ENCODE data around the gene ZNF397. TPM values are rescaled to one million over a fixed set of nuclear protein-coding genes. Genes with fewer than 3 reads are reported as not detected.

ZNF397 gene
- total and polyA plus RNA-seq, 9 of the 15 experiments (the other 6 are each of a cell fraction or from before 2014, with no cell fraction given), result 6.4 to 24.2 (median 19.3) TPM

GRCh38 chr18:35223797-35224196, 17.0 kb upstream of the ZNF397 start (continued):
- TF ChIP-seq, protein P1, sequence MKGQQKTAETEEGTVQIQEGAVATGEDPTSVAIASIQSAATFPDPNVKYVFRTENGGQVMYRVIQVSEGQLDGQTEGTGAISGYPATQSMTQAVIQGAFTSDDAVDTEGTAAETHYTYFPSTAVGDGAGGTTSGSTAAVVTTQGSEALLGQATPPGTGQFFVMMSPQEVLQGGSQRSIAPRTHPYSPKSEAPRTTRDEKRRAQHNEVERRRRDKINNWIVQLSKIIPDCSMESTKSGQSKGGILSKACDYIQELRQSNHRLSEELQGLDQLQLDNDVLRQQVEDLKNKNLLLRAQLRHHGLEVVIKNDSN (CRISPR knock-in tag; IDR thresholded peaks at IDR 0.05), result no peak
- TF ChIP-seq C11orf30 (IDR thresholded peaks at IDR 0.05; ENCODE audit: low read depth) (peak; percentile 62), EHMT2 (IDR thresholded peaks at IDR 0.05) (no peak), TRIM28 (IDR thresholded peaks at IDR 0.05) (no peak)

- DNase-seq (ENCODE audit: extremely low read depth in 1 of 4, low spot score in 3 of 4) (no peak), FAIRE-seq (no peak), ATAC-seq (peak; percentile 48)
- Histone ChIP-seq H3K9me3 (replicated peaks; ENCODE audit: control insufficient read depth, insufficient read depth, low read depth, low read length) (no peaks in the 10 kb centered on the region), H4K20me1 (replicated peaks; ENCODE audit: control insufficient read depth, insufficient read depth, low read length) (no peaks in the 10 kb centered on the region), H2AFZ (ENCODE audit: low read depth, low read length) (peak overlapping the region; percentile 12; the same call in 1 of the 2 replicates), H3K4me3 (no peak overlapping the region), H3K4me1 (replicated peaks in 1 of 2; ENCODE audit: control insufficient read depth in 2 of 2, insufficient read depth in 2 of 2, low read length in 2 of 2) (0 out of 5 replicates have a peak, but pooled peaks cover 0 to 3% of the 10 kb centered on the region in 2 experiments), H3K9ac (ENCODE audit: insufficient read depth in 1 of 2, low read depth in 2 of 2, low read length in 2 of 2) (no peak overlapping the region), H3K4me2 (ENCODE audit: insufficient read depth, low read length) (no peak overlapping the region), H3K36me3 (ENCODE audit: control insufficient read depth, insufficient read depth, low read length) (no peaks in the 10 kb centered on the region), H3K79me2 (ENCODE audit: control insufficient read depth, insufficient read depth, low read length) (no peaks in the 10 kb centered on the region), H3K9me1 (ENCODE audit: control insufficient read depth, insufficient read depth, low read length) (no peaks in the 10 kb centered on the region), H3K27me3 (ENCODE audit: control insufficient read depth in 2 of 2, insufficient read depth in 2 of 2, low read length in 2 of 2) (no peaks in the 10 kb centered on the region; a peak in 1 of 5 replicates), H3K27ac (ENCODE audit: extremely low read depth, low read depth, low read length) (no peak overlapping the region)
- WGBS (ENCODE audit: insufficient coverage, low coverage, missing lambda C conversion rate), result 9% methylated on average over 1 of the region's 1 CpG
- intact Hi-C loops (cut with micrococcal nuclease) (loop anchor here (5.0 kb wide), 1 partner anchor 55 kb away; no protein-coding TSS in a partner anchor), in situ Hi-C loops (cut with MboI) (no loop called here)
- POLR2A ChIA-PET, result no interaction called here
- TF ChIP-seq NFYB (IDR thresholded peaks at IDR 0.05; ENCODE audit: extremely low read depth, insufficient read length) (peak; percentile 31), CEBPG (CRISPR knock-in tag; IDR thresholded peaks at IDR 0.05) (no peak), CEBPG (tag; conservative IDR thresholded peaks at IDR 0.05 in 1 of 2, IDR thresholded peaks at IDR 0.05 in 1 of 2) (no peak), CCNT2 (IDR thresholded peaks at IDR 0.05; ENCODE audit: borderline replicate concordance, extremely low read depth, insufficient read length, low read depth, low read length) (no peak)
- BruUV-seq (replicated peaks), result no TSS peak
- CTCF ChIA-PET (ENCODE audit: low intra/inter-chr PET ratio), result no interaction called here
Observed at GRCh38 chr18:35227254-35227653, 13.6 kb upstream of the ZNF397 start.

All from K562 (cell line).